Cardiac fibroblast (primary cell): ENCODE results near the gene USP43.
"Not testable (repeated sequence)": the region's sequence is repeated elsewhere in the genome, so short reads cannot be mapped to it uniquely, and the experiment has no call there.

Source experiments
- DNase-seq, 2 donors: peaks; one replicate each; pipeline versions ENCODE4 v3.0.0 to v3.0.0-alpha.2; 2010; ENCODE audit warnings: low read depth in 2 of 2
- H3K4me3 ChIP-seq, 2 donors: replicated peaks in 1 of 2; 1 replicate in 1 of 2; 2 replicates in 1 of 2; pipeline ENCODE4 v1.5.1; 2011; ENCODE audit warnings: low read depth in 2 of 2, low read length in 2 of 2, mild to moderate bottlenecking in 2 of 2, moderate library complexity in 1 of 2
- CTCF ChIP-seq: IDR thresholded peaks from one replicate; pipeline ENCODE4 v1.5.1; 2011; ENCODE audit warnings: low read depth, mild to moderate bottlenecking, low read length, inconsistent platforms

USP43 gene

GRCh38 chr17:9615486-9615885, 29.8 kb upstream of the USP43 start:
- H3K4me3 ChIP-seq: no peak overlapping the region
- no peak for TF ChIP-seq CTCF
- no peak for DNase-seq

GRCh38 chr17:9622961-9623360, 22.4 kb upstream of the USP43 start:
- no peak for DNase-seq
- TF ChIP-seq CTCF: no peak
- H3K4me3 ChIP-seq: no peak overlapping the region

DNA sequence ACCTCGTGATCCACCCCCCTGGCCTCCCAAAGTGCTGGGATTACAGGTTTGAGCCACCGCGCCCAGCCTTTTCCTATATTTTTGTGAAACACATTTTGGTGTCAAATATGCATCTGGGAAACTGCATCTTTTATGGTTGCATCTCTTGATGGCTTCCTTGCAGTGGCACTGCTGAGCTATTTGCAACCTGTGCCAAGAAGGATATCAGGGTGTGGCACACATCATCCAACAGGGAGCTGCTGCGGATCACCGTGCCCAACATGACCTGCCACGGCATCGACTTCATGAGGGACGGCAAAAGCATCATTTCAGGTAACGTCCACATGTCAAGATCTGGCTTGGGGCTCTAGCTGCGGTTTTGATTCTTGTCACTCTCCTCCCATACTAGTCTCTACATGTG, 16.8 kb upstream of the USP43 start:
- no peak for TF ChIP-seq CTCF
- DNase-seq: no peak
- H3K4me3 ChIP-seq: no peak overlapping the region

GRCh38 chr17:9632741-9633140, 12.6 kb upstream of the USP43 start:
- no peak for DNase-seq
- H3K4me3 ChIP-seq: no peak overlapping the region
- no peak for TF ChIP-seq CTCF

- DNase-seq: no peak
- no peak overlapping the region for H3K4me3 ChIP-seq
- TF ChIP-seq CTCF: no peak
These were observed 10.0 kb upstream of the USP43 start for GRCh38 chr17:9635340-9635739.

DNA sequence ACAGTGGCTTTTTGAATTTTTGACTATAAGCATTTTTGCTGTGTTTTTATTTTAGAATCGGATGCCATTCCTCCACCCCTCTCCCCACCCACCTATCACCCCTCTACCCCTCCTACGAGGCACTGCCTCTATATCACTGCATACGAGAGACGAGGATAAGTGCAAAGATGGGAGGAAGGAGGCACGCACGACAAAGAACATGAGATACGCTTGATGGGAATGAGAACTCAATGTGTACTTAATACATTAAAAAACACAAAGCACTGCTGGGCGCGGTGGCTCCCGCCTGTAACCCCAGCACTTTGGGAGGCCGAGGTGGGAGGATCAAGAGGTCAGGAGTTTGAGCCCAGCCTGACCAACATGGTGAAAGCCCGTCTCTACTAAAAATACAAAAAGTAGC, 8.8 kb upstream of the USP43 start:
- TF ChIP-seq CTCF: no peak
- no peak for DNase-seq
- H3K4me3 ChIP-seq: no peak overlapping the region

DNA sequence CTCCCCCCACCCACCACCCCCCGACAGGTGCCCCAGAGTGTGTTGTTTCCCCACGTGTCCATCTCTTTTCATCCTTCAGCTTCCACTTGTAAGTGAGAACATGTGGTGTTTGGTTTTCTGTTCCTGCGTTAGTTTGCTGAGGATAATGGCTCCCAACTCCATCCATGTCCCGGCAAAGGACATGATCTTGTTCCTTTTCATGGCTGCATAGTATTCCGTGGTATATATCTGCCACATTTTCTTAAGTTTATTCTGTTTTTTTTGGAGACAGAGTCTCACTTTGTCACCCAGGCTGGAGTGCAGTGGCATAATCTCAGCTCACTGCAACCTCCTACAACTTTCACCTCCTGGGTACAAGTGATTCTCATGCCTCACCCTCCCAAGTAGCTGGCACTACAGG, 4.9 kb upstream of the USP43 start:
- not testable (repeated sequence) for H3K4me3 ChIP-seq, DNase-seq
